Panc1 (cell line): ENCODE data around the gene RAC3.

Experiments used
- CTCF ChIP-seq: fragments of 450-650 bp; IDR thresholded peaks from 2 replicates; pipeline ENCODE4 v1.5.1; 2017; ENCODE audit warnings: mild to moderate bottlenecking
- POLR2AphosphoS5 ChIP-seq: IDR thresholded peaks from 2 replicates; pipeline ENCODE4 v1.6.1; 2012; ENCODE audit warnings: mild to moderate bottlenecking, low read depth, low read length, moderate library complexity
- REST ChIP-seq, 2 experiments: IDR thresholded peaks; 2 replicates each; pipeline ENCODE4 v1.6.1; 2011 to 2012; ENCODE audit warnings: low read depth in 2 of 2, control low read depth in 1 of 2, low read length in 1 of 2, mild to moderate bottlenecking in 1 of 2, moderate library complexity in 1 of 2; ENCODE audit not compliant: insufficient read depth in 1 of 2

GRCh38 chr17:82079001-82079677 lies 47.7 kb downstream of the RAC3 start:
- TF ChIP-seq CTCF (no peak), REST (IDR thresholded peaks at IDR 0.05; ENCODE audit: insufficient read depth in 1 of 2, low read depth in 2 of 2, low read length in 1 of 2) (no peak), POLR2AphosphoS5 (peak; percentile 28; the same call in 1 of the 2 replicates)
